Forelimb muscle (tissue), 1 donor: Measurements from ENCODE around the gene PFDN4. TPM values are rescaled to one million over a fixed set of nuclear protein-coding genes. Genes with fewer than 3 reads are reported as not detected.
"Not testable (repeated sequence)": the region's sequence is repeated elsewhere in the genome, so short reads cannot be mapped to it uniquely, and the experiment has no call there.

Source experiments
- DNase-seq: peaks from one replicate; pipeline ENCODE4 v3.0.0-alpha.2; 2013; ENCODE audit warnings: low read depth
- polyA plus RNA-seq: library from polyadenylated mRNA; unstranded; fragments of 120-200 nt; gene quantifications from one replicate; pipeline ENCODE4 v1.2.1, GENCODE V29; 2013; ENCODE audit not compliant: insufficient read length

Gene PFDN4
- polyA plus RNA-seq, 1 donor = 59.7 TPM

DNA sequence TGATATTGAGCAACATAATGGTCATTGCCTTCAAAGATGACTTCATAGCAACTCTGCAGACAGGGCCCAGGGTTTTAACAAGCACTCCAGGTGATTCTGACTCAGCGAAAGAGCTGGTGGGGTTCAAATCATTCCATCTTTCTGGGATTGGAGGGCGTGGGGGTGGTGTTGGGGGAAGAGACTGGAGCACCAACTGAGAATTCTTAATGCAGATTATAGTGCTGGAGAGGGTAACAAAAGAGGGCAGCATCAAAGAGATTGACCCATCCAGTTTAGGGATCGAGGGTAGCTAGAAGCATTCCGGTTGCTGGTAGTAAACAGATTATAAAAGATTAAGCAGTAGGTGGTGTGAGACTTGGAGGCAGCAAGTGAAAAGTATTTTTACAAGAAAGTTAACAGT lies 15.9 kb downstream of the PFDN4 start:
- no peak for DNase-seq

DNA sequence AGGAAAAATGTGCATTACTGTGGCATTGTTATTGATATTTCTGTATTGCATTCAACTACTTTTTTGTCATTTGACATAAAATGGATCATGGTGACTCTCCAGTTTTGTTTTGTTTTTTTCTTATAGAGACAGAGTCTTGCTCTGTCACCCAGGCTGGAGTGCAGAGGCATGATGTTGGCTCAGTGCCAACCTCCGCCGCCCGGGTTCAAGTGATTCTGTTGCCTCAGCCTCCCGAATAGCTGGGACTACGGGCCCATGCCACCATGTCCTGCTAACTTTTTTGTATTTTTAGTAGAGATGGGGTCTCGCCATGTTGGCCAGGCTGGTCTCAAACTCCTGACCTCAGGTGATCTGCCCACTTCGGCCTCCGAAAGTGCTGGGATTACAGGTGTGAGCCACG lies 16.8 kb downstream of the PFDN4 start:
- not testable (repeated sequence) for DNase-seq

DNA sequence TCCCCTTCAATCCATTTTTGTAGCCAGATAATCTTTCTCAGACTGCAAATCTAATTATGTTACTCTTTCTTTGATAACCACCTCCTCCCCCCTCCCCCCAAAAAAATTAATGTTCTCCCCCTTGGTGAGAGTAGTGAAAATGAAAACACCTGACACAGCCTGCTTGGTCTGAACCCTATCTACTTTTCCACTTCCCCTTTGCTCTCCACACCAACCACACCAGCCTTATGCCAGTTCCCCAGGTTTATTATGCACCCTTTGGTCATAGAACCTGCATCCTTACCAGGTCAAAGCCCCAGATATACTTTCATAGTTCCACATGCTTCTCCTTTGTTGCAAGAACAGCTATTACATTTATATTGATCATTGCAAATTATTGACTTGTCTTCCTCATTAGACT lies 19.4 kb downstream of the PFDN4 start:
- no peak for DNase-seq

DNA sequence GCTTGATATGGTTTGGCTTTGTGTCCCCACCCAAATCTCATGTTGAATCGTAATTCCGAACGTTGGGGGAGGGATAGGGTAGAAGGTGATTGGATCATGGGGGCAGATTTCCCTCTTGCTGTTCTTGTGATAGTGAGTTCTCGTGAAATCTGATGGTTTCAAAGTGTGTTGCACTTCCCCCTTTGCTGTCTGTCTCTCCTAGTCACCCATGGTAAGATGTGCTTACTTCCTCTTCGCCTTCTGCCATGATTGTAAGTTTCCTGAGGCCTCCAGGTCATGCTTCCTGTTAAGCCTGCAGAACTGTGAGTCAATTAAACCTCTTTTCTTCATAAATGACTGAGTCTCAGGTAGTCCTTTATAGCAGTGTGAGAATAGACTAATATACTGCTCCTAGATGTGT lies 19.9 kb downstream of the PFDN4 start:
- DNase-seq = no peak

DNA sequence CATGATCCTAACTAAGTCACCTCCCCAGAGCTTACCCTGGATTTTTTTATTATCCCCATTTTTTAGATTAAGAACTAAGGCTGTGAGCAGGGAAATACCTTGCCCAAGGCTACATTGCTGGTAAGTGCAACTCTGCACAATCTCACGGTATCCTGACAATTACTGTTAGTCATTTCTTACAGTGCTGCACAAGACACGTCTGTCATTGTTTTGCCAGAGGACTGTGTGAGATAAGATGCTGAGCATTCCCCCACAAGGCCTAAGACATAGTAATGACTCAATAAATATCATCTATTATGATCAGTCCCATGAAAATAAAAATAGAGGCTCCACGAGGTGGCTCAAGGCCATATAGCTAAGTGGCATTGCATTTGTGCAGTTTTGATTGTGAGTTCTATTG lies 21.0 kb downstream of the PFDN4 start:
- DNase-seq = no peak

DNA sequence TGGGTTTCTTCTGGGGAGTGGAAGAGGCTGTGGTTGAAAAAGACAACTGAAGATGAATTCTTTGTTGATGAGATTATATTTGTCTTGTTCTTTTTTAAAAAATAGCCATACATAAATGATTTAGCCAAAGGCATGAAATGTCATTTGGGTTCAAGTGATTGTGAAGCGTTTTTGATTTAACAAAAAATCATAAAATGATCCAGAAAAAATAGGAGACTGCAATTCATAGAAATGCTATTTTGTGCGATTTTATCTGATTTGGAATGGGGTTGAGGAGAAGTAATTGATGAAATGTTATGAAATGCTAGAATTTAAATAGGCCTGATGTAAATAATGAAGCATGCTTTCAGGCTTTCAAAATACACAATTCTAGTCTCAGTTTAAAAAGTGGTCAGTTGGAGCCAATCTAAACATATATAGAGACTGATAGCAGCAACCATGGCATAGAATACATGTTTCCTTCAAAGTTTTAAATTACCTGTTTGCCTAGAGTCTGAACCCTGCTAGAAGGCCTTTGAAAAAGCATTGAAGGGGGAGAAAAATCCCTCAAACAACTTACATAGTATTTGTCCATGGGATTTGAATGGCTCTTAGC lies 21.8 kb downstream of the PFDN4 start:
- no peak for DNase-seq

DNA sequence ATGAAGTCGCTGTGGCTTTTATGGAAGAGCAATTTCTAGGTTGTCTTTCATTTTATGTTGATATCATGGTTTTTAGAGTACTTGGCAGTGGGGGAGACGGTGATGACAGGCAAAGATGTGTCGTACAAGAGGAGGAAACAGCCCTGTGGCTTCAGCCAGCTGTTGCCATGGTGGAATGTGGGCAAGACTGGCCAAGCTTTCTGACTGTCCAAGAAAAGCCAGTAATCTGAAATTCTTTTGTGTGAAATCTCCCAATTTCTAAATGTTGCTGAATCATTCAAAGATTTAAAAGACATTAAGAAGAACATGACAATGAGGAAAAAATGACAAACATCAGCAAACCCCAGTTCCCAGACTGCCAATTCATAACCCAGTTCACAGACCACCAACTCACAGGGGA lies 23.1 kb downstream of the PFDN4 start:
- DNase-seq = no peak

DNA sequence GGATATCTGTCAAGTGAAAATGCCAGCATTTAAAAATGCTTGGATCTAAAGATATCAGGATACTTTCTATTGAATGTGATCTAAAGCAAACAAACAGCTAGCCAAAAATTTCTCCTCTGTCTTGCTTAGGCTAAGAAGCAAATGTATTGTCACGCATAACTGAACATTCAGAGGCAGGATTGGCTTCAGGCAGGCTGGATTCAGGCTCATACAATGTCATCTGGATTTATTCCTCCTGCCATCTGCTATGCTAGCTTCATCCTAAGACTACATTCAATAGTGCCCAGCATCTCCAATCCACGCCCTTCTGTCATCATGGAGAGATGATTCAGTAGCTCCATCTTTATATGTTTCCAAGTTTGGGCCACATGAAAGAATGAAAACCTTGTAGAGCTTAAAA lies 27.1 kb downstream of the PFDN4 start:
- DNase-seq = no peak

DNA sequence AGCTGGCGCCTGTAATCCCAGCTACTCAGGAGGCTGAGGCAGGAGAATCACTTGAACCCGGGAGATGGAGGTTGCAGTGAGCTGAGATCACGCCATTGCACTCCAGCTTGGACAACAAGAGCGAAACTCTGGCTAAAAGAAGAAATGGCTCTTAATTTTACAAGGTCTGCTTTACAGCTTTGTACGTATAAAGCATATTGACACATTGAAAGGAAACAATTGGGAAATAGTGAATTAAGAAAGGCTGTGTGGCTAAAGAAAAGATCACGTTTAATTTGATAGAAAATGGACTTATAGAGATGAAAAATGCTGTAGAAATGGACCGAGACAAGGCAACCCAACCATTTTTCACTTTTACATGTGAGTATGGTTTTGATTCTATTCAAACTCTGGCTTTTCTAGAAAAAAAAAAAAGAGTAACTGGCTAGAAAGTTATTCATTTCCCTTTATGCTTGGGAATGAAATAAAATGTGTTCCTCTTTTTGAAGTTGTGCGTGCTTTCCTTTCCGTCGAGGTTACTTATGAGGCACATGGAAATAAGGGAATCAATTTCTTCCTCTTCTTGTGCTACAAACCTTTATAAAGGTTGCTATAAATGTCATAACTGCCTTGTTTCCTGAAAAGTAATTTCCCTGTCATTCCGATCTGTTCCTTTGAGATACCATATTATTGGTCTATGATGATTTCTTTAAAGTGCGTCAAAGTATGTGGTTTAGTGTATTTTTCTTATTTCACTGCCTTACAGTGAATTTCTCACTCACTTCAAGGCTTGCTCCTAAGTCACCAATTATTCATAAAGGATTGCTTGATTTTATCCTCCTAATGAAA lies 29.4 kb downstream of the PFDN4 start:
- DNase-seq = no peak

DNA sequence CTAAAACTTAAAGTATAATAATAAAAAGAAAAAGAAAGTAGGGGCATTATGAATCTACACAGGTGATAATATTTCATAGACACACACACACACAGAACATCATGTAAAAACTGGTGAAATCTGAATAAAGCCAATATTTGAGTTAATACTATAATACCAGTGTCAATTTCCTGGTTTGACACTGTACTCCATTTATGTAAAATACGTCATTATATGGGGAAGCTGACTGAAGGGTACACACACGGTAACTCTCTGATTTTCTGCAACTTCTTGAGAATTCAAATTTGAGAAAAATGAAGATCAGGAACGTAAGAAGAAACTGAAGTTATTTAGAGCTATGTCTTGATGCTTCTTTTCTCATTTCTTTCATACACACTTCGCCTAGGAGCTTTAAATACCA lies 36.2 kb downstream of the PFDN4 start:
- no peak for DNase-seq

DNA sequence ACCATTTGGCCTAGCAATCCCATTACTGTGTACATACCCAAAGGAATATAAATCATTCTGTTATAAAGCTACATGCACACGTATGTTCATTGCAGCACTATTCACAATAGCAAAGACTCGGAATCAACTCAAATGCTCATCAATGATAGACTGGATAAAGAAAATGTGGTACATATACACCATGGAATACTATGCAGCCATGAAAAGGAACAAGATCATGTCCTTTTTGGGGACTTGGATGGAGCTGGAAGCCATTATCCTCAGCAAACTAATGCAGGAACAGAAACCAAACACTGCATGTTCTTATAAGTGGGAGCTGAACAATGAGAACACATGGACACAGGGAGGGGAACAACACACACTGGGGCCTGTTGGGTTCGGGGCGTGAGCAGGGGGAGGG lies 40.8 kb downstream of the PFDN4 start:
- DNase-seq = not testable (repeated sequence)

DNA sequence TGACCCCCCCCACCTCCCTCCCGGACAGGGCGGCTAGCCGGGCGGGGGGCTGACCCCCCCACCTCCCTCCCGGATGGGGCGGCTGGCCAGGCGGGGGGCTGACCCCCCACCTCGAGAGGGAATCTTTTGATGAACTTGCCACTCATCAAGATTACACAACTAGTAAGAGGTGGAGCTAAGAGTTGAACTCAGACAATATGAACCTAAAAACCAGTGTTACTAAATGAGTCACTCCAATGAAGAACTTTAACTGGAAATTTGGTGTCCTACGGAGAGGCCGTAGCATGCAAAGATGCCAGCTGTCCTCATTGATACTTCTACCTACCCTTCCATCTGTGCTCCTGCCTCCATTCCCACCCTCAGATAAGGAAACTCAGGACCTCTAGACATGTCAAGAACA lies 42.8 kb downstream of the PFDN4 start:
- no peak for DNase-seq

DNA sequence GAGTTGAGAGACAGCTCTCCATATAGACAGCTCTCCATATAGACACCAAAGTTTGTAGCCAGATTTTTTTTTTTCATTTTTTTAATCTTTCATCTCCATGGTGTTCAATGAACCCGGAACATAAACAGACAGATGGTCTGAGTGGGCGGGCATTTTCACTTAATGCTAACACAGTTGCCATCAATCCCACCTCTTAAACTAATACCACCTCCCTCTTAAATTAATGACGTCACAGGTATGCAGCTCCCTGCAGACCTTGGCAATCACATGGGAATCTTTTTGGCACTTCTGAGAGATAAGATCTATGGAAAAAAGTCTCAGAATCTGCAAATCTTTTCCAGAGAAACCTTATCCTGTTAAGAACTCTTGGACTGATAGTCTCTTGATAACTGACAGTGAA lies 43.2 kb downstream of the PFDN4 start:
- no peak for DNase-seq

DNA sequence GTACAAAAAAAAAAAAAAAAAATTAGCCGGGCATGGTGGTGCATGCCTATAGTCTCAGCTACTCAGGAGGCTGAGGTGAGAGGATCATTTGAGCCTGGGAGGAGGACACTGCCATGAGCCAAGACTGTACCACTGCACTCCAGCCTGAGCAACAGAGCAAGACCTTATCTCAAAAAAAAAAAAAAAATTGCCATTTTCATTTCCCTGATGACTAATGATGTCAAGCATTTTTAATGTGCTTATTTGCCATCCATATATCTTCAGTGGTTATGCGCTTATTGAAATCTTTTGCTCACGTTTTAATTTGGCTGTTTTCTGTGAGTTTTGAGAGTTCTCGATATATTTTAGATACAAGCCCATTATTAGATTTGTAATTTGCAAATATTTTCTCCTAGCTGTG lies 46.7 kb downstream of the PFDN4 start:
- DNase-seq = no peak

DNA sequence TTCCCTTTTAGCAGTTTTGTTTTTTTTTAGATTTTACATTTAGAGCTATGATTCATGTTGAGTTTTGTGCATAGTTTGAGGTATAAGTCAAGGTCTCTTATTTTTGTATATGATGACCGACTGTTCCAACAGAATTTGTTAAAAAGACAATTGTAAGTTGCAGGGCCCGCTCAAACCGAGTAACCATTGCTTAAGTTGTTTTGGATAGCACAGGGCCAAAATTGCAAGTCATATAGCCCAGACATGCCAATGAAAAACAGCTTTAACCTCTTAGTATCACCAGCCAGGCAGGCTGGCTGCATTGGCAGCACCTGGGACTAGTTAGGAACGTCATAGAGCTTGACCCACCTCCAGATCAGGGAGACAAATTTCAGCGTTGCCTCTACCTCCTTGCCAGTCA lies 47.3 kb downstream of the PFDN4 start:
- no peak for DNase-seq

DNA sequence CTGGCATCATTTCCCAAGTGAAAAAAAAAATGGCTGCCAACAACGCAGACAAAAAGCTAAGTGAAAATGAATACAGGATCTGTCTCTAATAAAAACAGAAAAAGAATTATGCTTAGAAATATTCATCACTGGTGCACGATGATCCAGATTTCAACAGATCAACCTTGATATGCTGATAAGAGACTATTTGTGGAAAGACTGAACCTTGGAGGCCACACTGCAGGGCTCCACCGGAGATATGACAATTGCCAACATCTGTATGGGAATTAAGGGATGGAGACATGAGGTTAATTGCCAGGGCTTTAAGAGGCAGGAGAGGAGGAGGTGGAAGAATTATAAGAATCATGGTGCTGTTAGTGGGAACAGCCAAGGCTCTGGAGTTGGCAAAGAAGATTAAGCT lies 48.3 kb downstream of the PFDN4 start:
- no peak for DNase-seq

DNA sequence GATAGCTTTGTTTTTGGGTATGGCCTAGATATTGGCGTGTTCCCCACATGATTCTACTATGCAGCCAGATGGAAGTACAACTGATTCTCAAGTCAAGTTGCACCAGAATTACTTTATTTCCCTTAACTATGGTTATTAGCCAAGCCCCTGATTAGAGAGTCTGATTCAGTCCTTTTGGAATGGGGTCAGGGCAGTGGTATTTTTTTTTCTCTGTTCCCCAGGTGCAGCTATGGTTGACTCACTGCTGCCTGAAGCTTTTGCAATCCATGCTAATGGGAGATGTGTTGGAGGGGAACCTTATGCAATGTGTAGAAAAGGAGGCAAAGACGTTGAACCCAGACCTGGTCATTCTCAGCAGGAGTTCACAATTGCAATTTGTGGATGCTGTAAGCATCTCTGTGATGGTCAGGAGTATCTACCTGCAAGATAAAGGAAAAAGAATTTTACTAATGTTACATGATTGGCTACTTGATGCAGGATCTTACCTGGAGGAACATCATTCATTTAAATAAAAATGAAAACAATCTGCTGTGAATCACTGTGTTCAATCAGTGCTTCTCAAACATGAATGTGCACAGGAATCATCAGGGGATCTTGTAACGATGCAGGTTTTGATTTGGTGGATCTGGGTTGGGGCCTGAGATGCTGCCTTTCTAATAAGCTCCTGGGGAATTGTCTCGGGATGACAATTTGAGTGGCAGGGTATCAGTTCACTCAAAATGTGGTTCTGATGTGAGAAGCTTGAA lies 49.4 kb downstream of the PFDN4 start:
- DNase-seq = no peak

DNA sequence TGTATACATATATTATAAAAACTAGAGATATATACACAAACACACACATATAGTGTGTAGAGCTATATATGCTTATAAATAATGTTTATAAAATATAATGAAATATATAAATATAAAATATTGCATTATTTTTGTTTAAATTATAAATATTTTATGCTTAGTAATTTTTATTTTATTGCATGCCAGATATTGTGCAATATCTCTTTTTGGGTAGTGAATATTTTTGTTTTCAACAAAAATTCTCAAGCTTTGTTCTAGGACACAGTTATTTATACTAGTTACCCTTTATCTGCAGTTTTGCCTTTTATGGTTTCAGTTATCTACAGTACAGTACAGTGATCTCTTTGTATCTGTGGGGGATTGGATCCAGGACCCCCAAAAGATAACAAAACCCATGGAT lies 52.2 kb downstream of the PFDN4 start:
- no peak for DNase-seq

DNA sequence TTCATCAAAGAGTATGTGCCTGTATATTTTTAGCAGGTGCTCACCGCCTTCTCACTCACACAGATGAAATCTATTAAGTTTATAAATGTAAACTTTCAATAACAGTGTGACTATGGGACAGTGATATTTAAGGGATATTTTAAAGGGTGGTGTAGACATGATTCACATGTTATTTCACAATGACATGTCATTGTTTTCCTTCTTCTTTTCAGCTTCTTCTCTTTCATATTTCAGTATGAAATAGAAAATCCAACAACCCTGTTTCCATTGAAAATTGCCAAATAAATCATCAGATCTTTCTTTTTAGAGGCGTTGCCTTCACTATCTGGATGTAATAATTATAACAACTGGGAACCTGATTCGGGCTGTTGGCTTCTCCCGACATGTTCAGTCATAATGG lies 54.8 kb downstream of the PFDN4 start:
- DNase-seq = no peak

DNA sequence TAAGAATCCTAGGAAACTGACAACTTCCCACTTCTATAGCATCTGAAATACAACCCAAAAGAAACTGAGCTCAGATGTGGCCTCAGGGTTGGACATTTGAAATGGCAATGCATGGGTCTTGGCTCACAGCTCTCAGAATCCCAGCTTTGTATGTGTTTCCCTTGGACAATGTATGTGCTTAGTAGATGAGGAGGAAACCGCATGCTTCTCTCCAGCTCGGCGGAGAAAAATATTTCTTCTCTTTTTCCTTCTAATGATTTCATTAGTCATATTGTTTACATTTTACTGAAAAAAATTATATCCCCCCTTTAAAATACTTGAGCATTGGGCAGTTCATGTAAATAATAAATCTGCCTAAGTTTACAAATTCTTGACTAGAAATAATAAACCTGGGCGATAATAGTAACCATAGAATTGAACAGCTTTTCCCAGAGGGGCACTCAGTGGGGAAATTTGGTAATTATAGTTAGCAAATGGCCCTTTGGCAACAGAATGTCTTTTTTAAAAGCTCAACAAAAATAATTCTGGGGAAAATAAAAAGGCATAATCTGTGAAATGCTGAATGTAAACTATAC lies 55.3 kb downstream of the PFDN4 start:
- no peak for DNase-seq

DNA sequence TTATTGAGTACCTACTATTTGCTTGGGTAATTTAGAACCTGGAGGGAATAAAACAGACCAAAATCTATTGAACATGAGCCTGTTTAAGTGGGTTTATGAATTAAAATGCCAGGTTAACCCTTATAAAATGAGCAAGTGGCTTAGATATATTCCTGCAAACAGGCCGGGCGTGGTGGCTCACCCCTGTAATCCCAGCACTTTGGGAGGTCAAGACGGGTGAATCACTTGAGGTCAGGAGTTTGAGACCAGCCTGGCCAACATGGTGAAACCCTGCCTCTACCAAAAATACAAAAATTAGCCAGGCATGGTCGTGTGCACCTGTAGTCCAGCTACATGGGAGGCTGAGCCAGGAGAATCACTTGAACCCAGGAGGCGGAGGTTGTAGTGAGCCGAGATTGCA lies 57.9 kb downstream of the PFDN4 start:
- not testable (repeated sequence) for DNase-seq

DNA sequence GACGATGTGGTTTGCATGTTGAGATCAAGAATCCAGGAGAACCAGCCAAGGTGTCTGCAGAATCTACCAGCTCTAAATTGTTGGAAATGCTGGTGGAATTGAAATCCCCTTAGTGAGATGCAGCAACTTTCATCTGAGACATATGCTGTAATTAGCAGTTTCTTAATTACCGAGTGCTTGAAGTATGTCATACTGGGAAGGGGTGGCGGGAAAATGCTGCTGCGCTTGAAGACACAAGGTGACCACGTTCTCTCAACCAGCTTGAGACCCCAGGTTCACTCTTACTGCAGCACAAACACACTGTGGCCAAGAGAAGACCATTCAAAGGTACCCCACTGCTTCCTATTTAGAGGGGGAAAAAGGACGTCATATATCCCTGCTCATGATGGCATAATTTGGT lies 59.0 kb downstream of the PFDN4 start:
- no peak for DNase-seq
